CD14-positive monocyte (primary cell): ENCODE measurements around the gene FAF1. TPM values are rescaled to one million over a fixed set of nuclear protein-coding genes. Genes with fewer than 3 reads are reported as not detected.

Experiments
- DNase-seq, 3 donors: peaks; one replicate each; pipeline ENCODE4 v3.0.0-alpha.2; 2011 to 2022
- H2AFZ ChIP-seq: 2 replicates; pipeline ENCODE4 v1.6.0; 2012; ENCODE audit warnings: mild to moderate bottlenecking, low read depth, low read length, inconsistent platforms; ENCODE audit not compliant: insufficient read depth, poor library complexity, severe bottlenecking
- H3K27ac ChIP-seq, 2 donors: 1 replicate in 1 of 2; 2 replicates in 1 of 2; pipeline ENCODE4 v1.5.1; 2012 to 2013; ENCODE audit warnings: low read length in 2 of 2, control low read depth in 1 of 2, inconsistent platforms in 1 of 2, low read depth in 1 of 2, mild to moderate bottlenecking in 1 of 2
- H3K27me3 ChIP-seq, 2 donors: one replicate each; pipeline versions ENCODE4 v1.6.0 to v1.6.1; 2011 to 2013; ENCODE audit warnings: low read length in 2 of 2; ENCODE audit not compliant: control insufficient read depth in 2 of 2, insufficient read depth in 2 of 2
- H3K36me3 ChIP-seq, 2 donors: replicated peaks in 1 of 2; 1 replicate in 1 of 2; 2 replicates in 1 of 2; pipeline versions ENCODE4 v1.5.1 to v1.6.1; 2012 to 2013; ENCODE audit warnings: low read length in 2 of 2, control low read depth in 1 of 2, inconsistent platforms in 1 of 2, mild to moderate bottlenecking in 1 of 2; ENCODE audit not compliant: insufficient read depth in 2 of 2, control insufficient read depth in 1 of 2
- H3K4me1 ChIP-seq, 2 donors: 1 replicate in 1 of 2; 2 replicates in 1 of 2; pipeline versions ENCODE4 v1.5.1 to v1.6.1; 2012 to 2013; ENCODE audit warnings: low read length in 2 of 2, control low read depth in 1 of 2, inconsistent platforms in 1 of 2, mild to moderate bottlenecking in 1 of 2, moderate library complexity in 1 of 2; ENCODE audit not compliant: insufficient read depth in 2 of 2, control insufficient read depth in 1 of 2
- H3K4me2 ChIP-seq: replicated peaks from 2 replicates; pipeline ENCODE3; 2012; ENCODE audit warnings: low read length, moderate library complexity, mild to moderate bottlenecking; ENCODE audit not compliant: poor library complexity, severe bottlenecking; ENCODE audit errors: extremely low read depth
- H3K4me3 ChIP-seq, 3 experiments: fragments of 200-600 bp in 1 of 3; sonication (generic) in 1 of 3; replicated peaks in 1 of 3; 1 replicate in 2 of 3; 2 replicates in 1 of 3; pipeline ENCODE4 v1.5.1; 2011 to 2013; ENCODE audit warnings: low read length in 3 of 3, mild to moderate bottlenecking in 3 of 3, control low read depth in 2 of 3, low read depth in 2 of 3, inconsistent platforms in 1 of 3, moderate library complexity in 1 of 3
- H3K79me2 ChIP-seq: 2 replicates; pipeline ENCODE4 v1.6.0; 2012; ENCODE audit warnings: mild to moderate bottlenecking, control low read depth, inconsistent platforms, low read length, moderate library complexity; ENCODE audit not compliant: insufficient read depth
- H3K9ac ChIP-seq: 2 replicates; pipeline ENCODE4 v1.6.0; 2017; ENCODE audit warnings: low read length, mild to moderate bottlenecking; ENCODE audit not compliant: insufficient read depth, poor library complexity, severe bottlenecking
- H3K9me3 ChIP-seq, 2 donors: replicated peaks in 1 of 2; 1 replicate in 1 of 2; 2 replicates in 1 of 2; pipeline versions ENCODE4 v1.5.1 to v1.6.1; 2012 to 2013; ENCODE audit warnings: low read length in 2 of 2, control low read depth in 1 of 2; ENCODE audit not compliant: control insufficient read depth in 1 of 2, insufficient read depth in 1 of 2
- H4K20me1 ChIP-seq: 2 replicates; pipeline ENCODE4 v1.6.0; 2012; ENCODE audit warnings: mild to moderate bottlenecking, low read length, control low read depth, moderate library complexity; ENCODE audit not compliant: insufficient read depth
- H3K27ac Mint-ChIP-seq, 7 donors: one replicate each; pipeline ENCODE4 v1.8.0; 2020; ENCODE audit warnings: mild to moderate bottlenecking in 7 of 7, mixed read lengths in 7 of 7, moderate library complexity in 6 of 7, inconsistent platforms in 2 of 7
- H3K27me3 Mint-ChIP-seq, 3 donors: one replicate each; pipeline ENCODE4 v1.8.0; 2021 to 2022; ENCODE audit warnings: low read depth in 3 of 3, mild to moderate bottlenecking in 3 of 3, mixed read lengths in 3 of 3, moderate library complexity in 3 of 3, inconsistent platforms in 1 of 3
- H3K36me3 Mint-ChIP-seq, 2 donors: one replicate each; pipeline ENCODE4 v1.8.0; 2020; ENCODE audit warnings: mixed read lengths in 2 of 2, inconsistent platforms in 1 of 2, mild to moderate bottlenecking in 1 of 2
- H3K4me1 Mint-ChIP-seq: one replicate; pipeline ENCODE4 v1.8.0; 2020; ENCODE audit warnings: mild to moderate bottlenecking, mixed read lengths
- H3K4me3 Mint-ChIP-seq, 2 donors: one replicate each; pipeline ENCODE4 v1.8.0; 2020; ENCODE audit warnings: mild to moderate bottlenecking in 2 of 2, mixed read lengths in 2 of 2, moderate library complexity in 1 of 2
- H3K9me3 Mint-ChIP-seq, 7 donors: one replicate each; pipeline ENCODE4 v1.8.0; 2020 to 2022; ENCODE audit warnings: mixed read lengths in 7 of 7, mild to moderate bottlenecking in 6 of 7, moderate library complexity in 6 of 7, inconsistent platforms in 2 of 7
- CTCF ChIP-seq: fragments of 200-600 bp; IDR thresholded peaks from one replicate; pipeline ENCODE4 v1.8.0; 2022; ENCODE audit warnings: antibody characterized with exemption, mild to moderate bottlenecking
- WGBS: methylation state at CpG from one replicate; pipeline ENCODE4 v1.1.5; 2013; ENCODE audit warnings: missing lambda C conversion rate; ENCODE audit not compliant: insufficient coverage; 5-methylcytosine and 5-hydroxymethylcytosine counted together
- intact Hi-C, 2 donors: fragments of 100-400 bp; cut with micrococcal nuclease; formaldehyde crosslinking; loops; one replicate each; pipeline versions ENCODE4 v1.15.0 to v1.15.1; 2023
- polyA plus RNA-seq, 3 donors: library from polyadenylated mRNA; depleted of rRNA in 1 of 3; unstranded in 2 of 3; stranded (reverse) in 1 of 3; fragments of 300-500 nt in 2 of 3; fragments of >200 nt in 1 of 3; fragmentation: Illumina TruSeq in 2 of 3; gene quantifications; 1 replicate in 2 of 3; 2 replicates in 1 of 3; pipeline ENCODE4 v1.2.3, GENCODE V29; 2012 to 2021

FAF1 gene
- polyA plus RNA-seq, 3 donors = 11.4 to 29.6 (median 16.9) TPM

GRCh38 chr1:50833216-50833615 lies 126.9 kb downstream of the FAF1 start:
- no peak for DNase-seq

GRCh38 chr1:50832167-50832566 lies 127.9 kb downstream of the FAF1 start:
- peaks cover 3% of the 10 kb centered on the region for H3K4me1 Mint-ChIP-seq
- Histone ChIP-seq H2AFZ (no peak overlapping the region), H3K9me3 (peaks cover 0 to 8% of the 10 kb centered on the region in 2 donors), H3K79me2 (peaks cover 16% of the 10 kb centered on the region), H3K27ac (no peak overlapping the region), H3K4me1 (no peaks in the 10 kb centered on the region), H3K4me2 (no peak overlapping the region), H3K9ac (no peak overlapping the region), H4K20me1 (no peaks in the 10 kb centered on the region), H3K27me3 (no peaks in the 10 kb centered on the region), H3K4me3 (no peak overlapping the region), H3K36me3 (peaks cover 0 to 4% of the 10 kb centered on the region in 2 donors)
- H3K27ac Mint-ChIP-seq = no peak overlapping the region
- H3K4me3 Mint-ChIP-seq = no peak overlapping the region
- H3K9me3 Mint-ChIP-seq = peaks cover 9 to 29% (median 15%) of the 10 kb centered on the region in 7 donors
- intact Hi-C loops = no loop called here
- WGBS = no CpG with 5 or more reads among the region's 1 CpG
- no peaks in the 10 kb centered on the region for H3K27me3 Mint-ChIP-seq
- no peak for DNase-seq
- H3K36me3 Mint-ChIP-seq = peaks cover 14 to 28% of the 10 kb centered on the region in 2 donors
- no peak for TF ChIP-seq CTCF

More at GRCh38 chr1:50833216-50833615, 126.9 kb downstream of the FAF1 start:
- Mint-ChIP-seq H3K36me3 (peaks cover 15 to 28% of the 10 kb centered on the region in 2 donors), H3K27me3 (no peaks in the 10 kb centered on the region), H3K9me3 (peaks cover 9 to 27% (median 15%) of the 10 kb centered on the region in 7 donors), H3K4me3 (no peak overlapping the region), H3K27ac (no peak overlapping the region), H3K4me1 (peaks cover 3% of the 10 kb centered on the region)
- Histone ChIP-seq H3K4me3 (no peak overlapping the region), H3K79me2 (peaks cover 12% of the 10 kb centered on the region), H3K9me3 (peaks cover 0 to 6% of the 10 kb centered on the region in 2 donors), H3K27ac (no peak overlapping the region), H4K20me1 (no peaks in the 10 kb centered on the region), H2AFZ (no peak overlapping the region), H3K4me1 (no peaks in the 10 kb centered on the region), H3K9ac (no peak overlapping the region), H3K27me3 (no peaks in the 10 kb centered on the region), H3K36me3 (peaks cover 0 to 4% of the 10 kb centered on the region in 2 donors), H3K4me2 (no peak overlapping the region)
- no CpG with 5 or more reads among the region's 1 CpG for WGBS
- intact Hi-C loops = no loop called here
- TF ChIP-seq CTCF = no peak
